PC-3 (cell line): ENCODE data around the gene TEAD1. TPM values are rescaled to one million over a fixed set of nuclear protein-coding genes. Genes with fewer than 3 reads are reported as not detected.

Experiments used
- ATAC-seq: fragments of 200-7000 bp; cut with Tn5 transposase; 2 replicates; pipeline ENCODE4 v1.9.1; 2020; ENCODE audit warnings: mild to moderate bottlenecking, moderate library complexity
- BruUV-seq: library from RNA; stranded (reverse); fragments of 400-500 nt; replicated peaks from 2 replicates; lab custom pipeline; 2021; lab: Mats Ljungman, UMichigan
- CTCF ChIA-PET: fragments of 300-600 bp; sonication (Branson Sonifier 250); formaldehyde crosslinking; loops from one replicate; lab custom pipeline; 2022; ENCODE audit warnings: antibody characterized with exemption; lab: Charles Lee
- POLR2A ChIA-PET: fragments of 300-600 bp; sonication (Branson Sonifier 250); formaldehyde crosslinking; loops from one replicate; lab custom pipeline; 2022; ENCODE audit warnings: antibody characterized with exemption; ENCODE audit not compliant: unreplicated experiment; lab: Charles Lee
- DNase-seq: peaks from one replicate; pipeline ENCODE4 v3.0.0-alpha.2; 2015
- H2AFZ ChIP-seq: fragments of 300-600 bp; sonication (generic); 2 replicates; pipeline ENCODE4 v1.6.0; 2016; ENCODE audit warnings: antibody characterized with exemption, low read length
- H3F3A ChIP-seq: fragments of 300-600 bp; sonication (generic); one replicate; pipeline ENCODE4 v1.6.0; 2017; ENCODE audit warnings: antibody characterized with exemption, low read length, control low read depth, mild to moderate bottlenecking; ENCODE audit not compliant: unreplicated experiment
- H3K27ac ChIP-seq: fragments of 300-600 bp; sonication (generic); 2 replicates; pipeline ENCODE4 v1.5.1; 2016; ENCODE audit warnings: mild to moderate bottlenecking, low read length
- H3K27me3 ChIP-seq: fragments of 300-600 bp; sonication (generic); 2 replicates; pipeline ENCODE4 v1.6.1; 2016; ENCODE audit warnings: low read length, mixed read lengths
- H3K36me3 ChIP-seq: fragments of 300-600 bp; sonication (generic); 2 replicates; pipeline ENCODE4 v1.6.1; 2016; ENCODE audit warnings: low read depth, mixed run types, low read length, mixed read lengths
- H3K4me1 ChIP-seq: fragments of 300-600 bp; sonication (generic); 2 replicates; pipeline ENCODE4 v1.5.1; 2016; ENCODE audit warnings: low read length; ENCODE audit not compliant: insufficient read depth
- H3K4me2 ChIP-seq: fragments of 300-600 bp; sonication (generic); 2 replicates; pipeline ENCODE4 v1.6.0; 2016; ENCODE audit warnings: low read length
- H3K4me3 ChIP-seq: fragments of 300-600 bp; sonication (generic); 2 replicates; pipeline ENCODE4 v1.5.1; 2016; ENCODE audit warnings: mild to moderate bottlenecking, low read length, mixed read lengths
- H3K79me2 ChIP-seq: fragments of 300-600 bp; sonication (generic); 2 replicates; pipeline ENCODE4 v1.6.1; 2017; ENCODE audit warnings: low read length, mixed read lengths
- H3K9ac ChIP-seq: fragments of 300-600 bp; sonication (generic); 2 replicates; pipeline ENCODE4 v1.6.0; 2016; ENCODE audit warnings: mild to moderate bottlenecking, low read length
- H3K9me2 ChIP-seq: fragments of 300-600 bp; sonication (generic); replicated peaks from 2 replicates; pipeline ENCODE4 v1.6.1; 2016; ENCODE audit warnings: mixed run types, low read length, mixed read lengths
- H3K9me3 ChIP-seq: fragments of 300-600 bp; sonication (generic); 2 replicates; pipeline ENCODE4 v1.6.1; 2016; ENCODE audit warnings: low read length, mixed read lengths
- H4K20me1 ChIP-seq: fragments of 300-600 bp; sonication (generic); 2 replicates; pipeline ENCODE4 v1.6.1; 2016; ENCODE audit warnings: low read length, mixed read lengths
- CTCF ChIP-seq: fragments of 300-600 bp; sonication (generic); conservative IDR thresholded peaks from 2 replicates; pipeline ENCODE4 v1.5.1; 2017; ENCODE audit warnings: antibody characterized with exemption, low read depth, mild to moderate bottlenecking, low read length
- EZH2 ChIP-seq: fragments of 300-600 bp; sonication (generic); IDR thresholded peaks from one replicate; pipeline ENCODE4 v1.6.1; 2017; ENCODE audit warnings: antibody characterized with exemption, mild to moderate bottlenecking, low read length; ENCODE audit not compliant: unreplicated experiment
- EZH2phosphoT487 ChIP-seq: fragments of 300-600 bp; sonication (generic); IDR thresholded peaks from 2 replicates; pipeline ENCODE4 v1.6.1; 2018; ENCODE audit warnings: mild to moderate bottlenecking, antibody characterized with exemption, low read length, borderline replicate concordance
- intact Hi-C: fragments of 100-400 bp; cut with micrococcal nuclease; formaldehyde crosslinking; loops from 2 replicates; pipeline ENCODE4 v1.9.0; 2023
- total RNA-seq: library from RNA; depleted of rRNA; stranded (reverse); fragments of >200 nt; gene quantifications from 2 replicates; pipeline ENCODE4 v1.2.3, GENCODE V29; 2014

Gene TEAD1
- total RNA-seq, 1 experiment from 2014 or later: 70.2 TPM

GRCh38 chr11:12743834-12744449 is 69.7 kb downstream of the TEAD1 start:
- peaks cover 95% of the 10 kb centered on the region for H3K79me2 ChIP-seq
- no peaks in the 10 kb centered on the region for H3K9me2 ChIP-seq
- no peaks in the 10 kb centered on the region; the same call in 1 of the 2 replicates for H3K36me3 ChIP-seq
- no peak overlapping the region for H3K9ac ChIP-seq
- ChIA-PET POLR2A (no interaction called here), CTCF (no interaction called here)
- DNase-seq: no peak
- intact Hi-C loops: no loop called here
- H3F3A ChIP-seq: no peaks in the 10 kb centered on the region
- no peak overlapping the region for H3K27ac ChIP-seq
- H2AFZ ChIP-seq: no peak overlapping the region
- BruUV-seq: no TSS peak
- H3K4me2 ChIP-seq: no peak overlapping the region
- H3K4me3 ChIP-seq: no peak overlapping the region
- H3K4me1 ChIP-seq: peaks cover 12% of the 10 kb centered on the region; the same call in 1 of the 2 replicates
- H3K9me3 ChIP-seq: no peaks in the 10 kb centered on the region
- no peak for ATAC-seq
- TF ChIP-seq CTCF (no peak), EZH2 (no peak), EZH2phosphoT487 (no peak)
- peaks cover 11% of the 10 kb centered on the region; the same call in 1 of the 2 replicates for H4K20me1 ChIP-seq
- H3K27me3 ChIP-seq: no peaks in the 10 kb centered on the region

GRCh38 chr11:12744826-12745502 is 70.7 kb downstream of the TEAD1 start:
- Histone ChIP-seq H3K9me2 (no peaks in the 10 kb centered on the region), H3F3A (no peaks in the 10 kb centered on the region), H3K36me3 (no peaks in the 10 kb centered on the region), H3K79me2 (peaks cover 95% of the 10 kb centered on the region), H4K20me1 (peaks cover 11% of the 10 kb centered on the region; the same call in 1 of the 2 replicates), H3K9ac (no peak overlapping the region), H3K9me3 (no peaks in the 10 kb centered on the region), H3K4me1 (peaks cover 12% of the 10 kb centered on the region; the same call in 1 of the 2 replicates), H3K27me3 (no peaks in the 10 kb centered on the region), H3K27ac (no peak overlapping the region), H2AFZ (no peak overlapping the region), H3K4me2 (no peak overlapping the region), H3K4me3 (no peak overlapping the region)
- ATAC-seq (no peak), DNase-seq (no peak)
- BruUV-seq: no TSS peak
- CTCF ChIA-PET: interaction anchor here (1.1 kb wide), 1 partner anchor 414 kb away, joined by 3 read pairs; no protein-coding TSS in a partner anchor
- POLR2A ChIA-PET: no interaction called here
- TF ChIP-seq EZH2: no peak
- no peak for TF ChIP-seq CTCF
- TF ChIP-seq EZH2phosphoT487: no peak
- intact Hi-C loops: no loop called here
